Hepatocyte (in vitro differentiated cells): ENCODE measurements around the gene MTA3.

Source experiments
- CTCF ChIP-seq: fragments of 200-600 bp; sonication (generic); IDR thresholded peaks from 2 replicates; pipeline ENCODE4 v1.5.1; 2016; ENCODE audit warnings: antibody characterized with exemption, mild to moderate bottlenecking; ENCODE audit not compliant: poor library complexity
- EZH2phosphoT487 ChIP-seq: fragments of 200-600 bp; sonication (generic); IDR thresholded peaks from one replicate; pipeline ENCODE4 v1.6.1; 2018; ENCODE audit warnings: antibody characterized with exemption, mild to moderate bottlenecking, low read depth, moderate library complexity; ENCODE audit not compliant: unreplicated experiment, severe bottlenecking

DNA sequence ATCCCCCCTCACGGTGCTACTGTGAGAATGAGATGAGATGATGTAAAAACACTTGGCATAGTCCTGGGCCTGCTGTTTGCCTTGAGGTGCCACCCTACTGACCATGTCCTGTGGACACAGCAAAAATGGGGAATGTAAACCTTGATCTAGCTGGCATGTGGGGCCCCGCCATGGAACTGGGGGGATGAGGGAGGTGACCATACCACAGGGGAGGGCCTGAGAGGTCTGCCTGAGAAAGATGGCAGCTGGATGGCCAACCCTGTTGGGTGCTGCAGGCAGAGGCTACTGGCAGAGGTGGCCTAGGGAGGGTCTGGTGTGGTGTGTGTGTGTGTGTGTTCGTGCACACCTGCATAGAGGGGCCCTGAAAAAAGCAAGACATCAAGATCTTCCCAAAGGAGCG is 223.2 kb downstream of the MTA3 start:
- TF ChIP-seq CTCF (no peak), EZH2phosphoT487 (no peak)
